ENCODE results near the gene MYO1D. TPM values are rescaled to one million over a fixed set of nuclear protein-coding genes. Genes with fewer than 3 reads are reported as not detected.

MYO1D gene
- total RNA-seq, 1 experiment from 2014 or later = 23.5 TPM

GRCh38 chr17:32693194-32693897 is 183.6 kb downstream of the MYO1D start:
- H3K9me3 ChIP-seq (ENCODE audit: low read length) = no peaks in the 10 kb centered on the region
- ChIA-PET POLR2A (ENCODE audit: unreplicated experiment) (interaction anchor here (0.6 kb wide), 1 partner anchor 32 kb away, joined by 3 read pairs; no protein-coding TSS in a partner anchor), CTCF (no interaction called here)
- no peak overlapping the region for H2AFZ ChIP-seq (ENCODE audit: low read length)
- H3K27me3 ChIP-seq (ENCODE audit: low read length) = no peaks in the 10 kb centered on the region
- no TSS peak for BruUV-seq (replicated peaks)
- H3F3A ChIP-seq (ENCODE audit: low read length, unreplicated experiment) = no peaks in the 10 kb centered on the region
- H3K9me2 ChIP-seq (replicated peaks; ENCODE audit: low read length) = no peaks in the 10 kb centered on the region
- H3K36me3 ChIP-seq (ENCODE audit: low read depth, low read length) = no peaks in the 10 kb centered on the region
- no peaks in the 10 kb centered on the region for H3K79me2 ChIP-seq (ENCODE audit: low read length)
- H4K20me1 ChIP-seq (ENCODE audit: low read length) = no peaks in the 10 kb centered on the region
- ATAC-seq = no peak
- H3K4me2 ChIP-seq (ENCODE audit: low read length) = no peak overlapping the region
- H3K4me1 ChIP-seq (ENCODE audit: insufficient read depth, low read length) = peaks cover 9% of the 10 kb centered on the region; the same call in 1 of the 2 replicates
- no peak for TF ChIP-seq EZH2 (IDR thresholded peaks at IDR 0.05; ENCODE audit: low read length, unreplicated experiment)
- TF ChIP-seq, protein P1, sequence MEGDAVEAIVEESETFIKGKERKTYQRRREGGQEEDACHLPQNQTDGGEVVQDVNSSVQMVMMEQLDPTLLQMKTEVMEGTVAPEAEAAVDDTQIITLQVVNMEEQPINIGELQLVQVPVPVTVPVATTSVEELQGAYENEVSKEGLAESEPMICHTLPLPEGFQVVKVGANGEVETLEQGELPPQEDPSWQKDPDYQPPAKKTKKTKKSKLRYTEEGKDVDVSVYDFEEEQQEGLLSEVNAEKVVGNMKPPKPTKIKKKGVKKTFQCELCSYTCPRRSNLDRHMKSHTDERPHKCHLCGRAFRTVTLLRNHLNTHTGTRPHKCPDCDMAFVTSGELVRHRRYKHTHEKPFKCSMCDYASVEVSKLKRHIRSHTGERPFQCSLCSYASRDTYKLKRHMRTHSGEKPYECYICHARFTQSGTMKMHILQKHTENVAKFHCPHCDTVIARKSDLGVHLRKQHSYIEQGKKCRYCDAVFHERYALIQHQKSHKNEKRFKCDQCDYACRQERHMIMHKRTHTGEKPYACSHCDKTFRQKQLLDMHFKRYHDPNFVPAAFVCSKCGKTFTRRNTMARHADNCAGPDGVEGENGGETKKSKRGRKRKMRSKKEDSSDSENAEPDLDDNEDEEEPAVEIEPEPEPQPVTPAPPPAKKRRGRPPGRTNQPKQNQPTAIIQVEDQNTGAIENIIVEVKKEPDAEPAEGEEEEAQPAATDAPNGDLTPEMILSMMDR (conservative IDR thresholded peaks at IDR 0.05; ENCODE audit: low read depth, low read length) = no peak
- no peak for TF ChIP-seq EZH2phosphoT487 (IDR thresholded peaks at IDR 0.05; ENCODE audit: borderline replicate concordance, low read length)
- no peak overlapping the region for H3K4me3 ChIP-seq (ENCODE audit: low read length)
- no peak overlapping the region for H3K27ac ChIP-seq (ENCODE audit: low read length)
- DNase-seq = no peak
- no peak overlapping the region for H3K9ac ChIP-seq (ENCODE audit: low read length)
- intact Hi-C loops (cut with micrococcal nuclease) = no loop called here

DNA sequence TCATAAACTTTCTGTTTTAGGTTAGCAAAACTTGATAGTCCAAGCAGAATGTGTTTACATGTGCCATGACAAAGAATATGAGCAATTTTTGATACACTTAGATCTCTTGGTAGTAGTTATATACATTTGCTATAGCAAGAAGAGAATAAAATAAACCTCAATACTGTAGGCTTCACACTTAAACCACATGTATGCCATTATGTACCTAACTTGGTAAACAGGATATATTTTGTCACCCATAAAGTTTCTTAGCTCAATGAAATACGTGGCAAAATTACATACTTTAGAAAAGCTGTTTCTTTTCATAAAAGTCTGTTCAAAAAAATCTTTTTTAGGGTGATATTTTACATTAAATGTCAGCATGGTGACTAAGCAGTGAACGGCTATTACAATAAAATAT is 184.7 kb downstream of the MYO1D start:
- ATAC-seq (no peak), DNase-seq (no peak)
- ChIA-PET POLR2A (ENCODE audit: unreplicated experiment) (interaction anchor here (0.7 kb wide), 1 partner anchor 478 kb away, joined by 6 read pairs; no protein-coding TSS in a partner anchor), CTCF (no interaction called here)
- intact Hi-C loops (cut with micrococcal nuclease) = no loop called here
- H3K79me2 ChIP-seq (ENCODE audit: low read length) = no peaks in the 10 kb centered on the region
- H3K4me3 ChIP-seq (ENCODE audit: low read length) = no peak overlapping the region
- H3K9ac ChIP-seq (ENCODE audit: low read length) = no peak overlapping the region
- no peaks in the 10 kb centered on the region for H3K9me3 ChIP-seq (ENCODE audit: low read length)
- H3K4me2 ChIP-seq (ENCODE audit: low read length) = no peak overlapping the region
- no peaks in the 10 kb centered on the region for H3F3A ChIP-seq (ENCODE audit: low read length, unreplicated experiment)
- BruUV-seq (replicated peaks) = no TSS peak
- no peak overlapping the region for H2AFZ ChIP-seq (ENCODE audit: low read length)
- H3K9me2 ChIP-seq (replicated peaks; ENCODE audit: low read length) = no peaks in the 10 kb centered on the region
- no peaks in the 10 kb centered on the region for H3K27me3 ChIP-seq (ENCODE audit: low read length)
- H4K20me1 ChIP-seq (ENCODE audit: low read length) = no peaks in the 10 kb centered on the region
- H3K36me3 ChIP-seq (ENCODE audit: low read depth, low read length) = no peaks in the 10 kb centered on the region
- 0 out of 2 replicates have a peak, but pooled peaks cover 4% of the 10 kb centered on the region for H3K4me1 ChIP-seq (ENCODE audit: insufficient read depth, low read length)
- H3K27ac ChIP-seq (ENCODE audit: low read length) = no peak overlapping the region
- TF ChIP-seq, protein P1 (conservative IDR thresholded peaks at IDR 0.05; ENCODE audit: low read depth, low read length) = no peak
- TF ChIP-seq EZH2 (IDR thresholded peaks at IDR 0.05; ENCODE audit: low read length, unreplicated experiment) (no peak), EZH2phosphoT487 (IDR thresholded peaks at IDR 0.05; ENCODE audit: borderline replicate concordance, low read length) (no peak)

DNA sequence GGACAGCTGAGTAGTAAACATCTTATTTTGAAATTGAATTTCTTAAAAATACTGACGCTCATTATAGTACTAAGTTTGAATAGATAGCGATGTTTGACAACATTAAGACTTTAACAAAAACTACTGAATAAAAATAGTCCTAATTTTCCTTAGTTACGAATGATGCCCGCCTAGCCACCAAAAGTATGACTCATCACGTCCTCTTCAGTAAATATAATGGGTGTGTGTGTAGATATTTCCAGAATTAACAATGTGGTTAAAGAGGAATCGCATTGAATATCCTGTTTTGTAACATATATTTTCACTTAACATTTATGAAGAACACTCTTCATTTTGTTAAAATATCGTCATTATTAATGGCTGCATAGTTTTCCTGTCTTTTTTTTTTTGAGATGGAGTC is 187.6 kb downstream of the MYO1D start:
- H4K20me1 ChIP-seq (ENCODE audit: low read length) = no peaks in the 10 kb centered on the region
- no peak overlapping the region for H3K27ac ChIP-seq (ENCODE audit: low read length)
- H3F3A ChIP-seq (ENCODE audit: low read length, unreplicated experiment) = no peaks in the 10 kb centered on the region
- no peak overlapping the region for H2AFZ ChIP-seq (ENCODE audit: low read length)
- no peaks in the 10 kb centered on the region for H3K27me3 ChIP-seq (ENCODE audit: low read length)
- H3K4me2 ChIP-seq (ENCODE audit: low read length) = no peak overlapping the region
- ATAC-seq (peak; percentile 59; the same call in 1 of the 2 replicates), DNase-seq (peak; percentile 46)
- H3K79me2 ChIP-seq (ENCODE audit: low read length) = no peaks in the 10 kb centered on the region
- no peaks in the 10 kb centered on the region for H3K36me3 ChIP-seq (ENCODE audit: low read depth, low read length)
- H3K9me3 ChIP-seq (ENCODE audit: low read length) = no peaks in the 10 kb centered on the region
- CTCF ChIA-PET = no interaction called here
- intact Hi-C loops (cut with micrococcal nuclease) = no loop called here
- no TSS peak for BruUV-seq (replicated peaks)
- no peak overlapping the region for H3K9ac ChIP-seq (ENCODE audit: low read length)
- POLR2A ChIA-PET (ENCODE audit: unreplicated experiment) = no interaction called here
- H3K4me1 ChIP-seq (ENCODE audit: insufficient read depth, low read length) = peaks cover 9% of the 10 kb centered on the region; the same call in 1 of the 2 replicates
- H3K4me3 ChIP-seq (ENCODE audit: low read length) = no peak overlapping the region
- H3K9me2 ChIP-seq (replicated peaks; ENCODE audit: low read length) = no peaks in the 10 kb centered on the region
- TF ChIP-seq, protein P1 (conservative IDR thresholded peaks at IDR 0.05; ENCODE audit: low read depth, low read length) = no peak
- TF ChIP-seq EZH2phosphoT487 (IDR thresholded peaks at IDR 0.05; ENCODE audit: borderline replicate concordance, low read length) (no peak), EZH2 (IDR thresholded peaks at IDR 0.05; ENCODE audit: low read length, unreplicated experiment) (no peak)
